Activated CD8-positive, alpha-beta T cell treated with anti-CD3 and anti-CD28 coated beads for 36 hours (primary cell): ENCODE measurements around the gene CLPSL1. TPM values are rescaled to one million over a fixed set of nuclear protein-coding genes. Genes with fewer than 3 reads are reported as not detected.

Source experiments
- ATAC-seq: fragments of 200-7000 bp; cut with Tn5 transposase; one replicate; pipeline ENCODE4 v1.10.0; 2021; ENCODE audit warnings: mild to moderate bottlenecking, moderate library complexity
- CTCF ChIA-PET: fragments of 350-600 bp; sonication (Branson Sonifier 250); formaldehyde crosslinking; loops from one replicate; lab custom pipeline; 2021; ENCODE audit warnings: antibody characterized with exemption; lab: Charles Lee
- POLR2A ChIA-PET: fragments of 350-600 bp; sonication (Branson Sonifier 250); formaldehyde crosslinking; loops from one replicate; lab custom pipeline; 2021; ENCODE audit warnings: antibody characterized with exemption; lab: Charles Lee
- DNase-seq: peaks from one replicate; pipeline ENCODE4 v3.0.0-alpha.2; 2020
- H3K27ac Mint-ChIP-seq: one replicate; pipeline ENCODE4 v1.8.0; 2021; ENCODE audit warnings: mild to moderate bottlenecking, mixed read lengths
- H3K27me3 Mint-ChIP-seq: one replicate; pipeline ENCODE4 v1.8.0; 2021; ENCODE audit warnings: mixed read lengths
- H3K36me3 Mint-ChIP-seq: one replicate; pipeline ENCODE4 v1.8.0; 2021; ENCODE audit warnings: low read depth, mixed read lengths
- H3K4me1 Mint-ChIP-seq: one replicate; pipeline ENCODE4 v1.8.0; 2021; ENCODE audit warnings: low read depth, mixed read lengths
- H3K4me3 Mint-ChIP-seq: one replicate; pipeline ENCODE4 v1.8.0; 2021; ENCODE audit warnings: mild to moderate bottlenecking, moderate library complexity, mixed read lengths
- H3K9me3 Mint-ChIP-seq: one replicate; pipeline ENCODE4 v1.8.0; 2021; ENCODE audit warnings: mixed read lengths
- intact Hi-C: fragments of 100-400 bp; cut with micrococcal nuclease; formaldehyde crosslinking; loops from one replicate; pipeline ENCODE4 v1.10.0; 2022
- total RNA-seq, 2 experiments: library from RNA; stranded (reverse); gene quantifications; one replicate each; pipeline ENCODE4 v1.2.3, GENCODE V29; 2021
- TF ChIP-seq, protein P1 (sequence below): fragments of 200-600 bp; IDR thresholded peaks from one replicate; pipeline ENCODE4 v1.8.0; 2022; ENCODE audit warnings: antibody characterized with exemption, mild to moderate bottlenecking

CLPSL1 gene
- total RNA-seq, 2 experiments from 2014 or later, result not detected

GRCh38 chr6:35777356-35778102, 3.3 kb upstream of the CLPSL1 start:
- Mint-ChIP-seq H3K36me3 (no peaks in the 10 kb centered on the region), H3K4me1 (no peaks in the 10 kb centered on the region), H3K27me3 (peaks cover 24% of the 10 kb centered on the region), H3K27ac (no peak overlapping the region), H3K9me3 (no peaks in the 10 kb centered on the region), H3K4me3 (no peak overlapping the region)
- POLR2A ChIA-PET, result no interaction called here
- TF ChIP-seq, protein P1, sequence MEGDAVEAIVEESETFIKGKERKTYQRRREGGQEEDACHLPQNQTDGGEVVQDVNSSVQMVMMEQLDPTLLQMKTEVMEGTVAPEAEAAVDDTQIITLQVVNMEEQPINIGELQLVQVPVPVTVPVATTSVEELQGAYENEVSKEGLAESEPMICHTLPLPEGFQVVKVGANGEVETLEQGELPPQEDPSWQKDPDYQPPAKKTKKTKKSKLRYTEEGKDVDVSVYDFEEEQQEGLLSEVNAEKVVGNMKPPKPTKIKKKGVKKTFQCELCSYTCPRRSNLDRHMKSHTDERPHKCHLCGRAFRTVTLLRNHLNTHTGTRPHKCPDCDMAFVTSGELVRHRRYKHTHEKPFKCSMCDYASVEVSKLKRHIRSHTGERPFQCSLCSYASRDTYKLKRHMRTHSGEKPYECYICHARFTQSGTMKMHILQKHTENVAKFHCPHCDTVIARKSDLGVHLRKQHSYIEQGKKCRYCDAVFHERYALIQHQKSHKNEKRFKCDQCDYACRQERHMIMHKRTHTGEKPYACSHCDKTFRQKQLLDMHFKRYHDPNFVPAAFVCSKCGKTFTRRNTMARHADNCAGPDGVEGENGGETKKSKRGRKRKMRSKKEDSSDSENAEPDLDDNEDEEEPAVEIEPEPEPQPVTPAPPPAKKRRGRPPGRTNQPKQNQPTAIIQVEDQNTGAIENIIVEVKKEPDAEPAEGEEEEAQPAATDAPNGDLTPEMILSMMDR, result no peak
- no peak for ATAC-seq
- intact Hi-C loops, result no loop called here
- no peak for DNase-seq
- CTCF ChIA-PET, result no interaction called here

DNA sequence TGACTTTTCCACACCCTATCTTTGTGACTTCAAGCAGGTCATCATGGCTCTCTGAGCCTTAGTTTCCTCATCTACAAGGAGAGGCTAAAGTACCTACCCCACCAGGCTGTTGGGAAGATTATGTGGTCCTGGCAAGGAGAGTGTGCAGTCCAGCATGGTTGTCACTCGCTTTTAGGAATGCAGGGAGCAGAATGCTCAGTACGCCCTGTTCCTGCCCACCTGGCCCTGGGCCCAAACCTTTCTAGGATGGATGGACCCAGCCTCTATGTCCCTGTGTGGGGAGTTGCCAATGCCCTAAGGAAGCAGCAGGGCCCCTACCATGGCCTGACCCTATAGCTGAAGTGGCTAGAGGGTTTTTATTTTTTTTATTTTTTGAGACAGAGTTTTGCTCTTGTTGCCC, 2.4 kb upstream of the CLPSL1 start:
- Mint-ChIP-seq H3K36me3 (no peaks in the 10 kb centered on the region), H3K9me3 (no peaks in the 10 kb centered on the region), H3K4me3 (no peak overlapping the region), H3K27me3 (peaks cover 24% of the 10 kb centered on the region), H3K4me1 (no peaks in the 10 kb centered on the region), H3K27ac (no peak overlapping the region)
- CTCF ChIA-PET, result no interaction called here
- intact Hi-C loops, result no loop called here
- TF ChIP-seq, protein P1, result no peak
- ATAC-seq (no peak), DNase-seq (no peak)
- POLR2A ChIA-PET, result interaction anchor here (1.0 kb wide), 1 partner anchor 18 kb away, joined by 3 read pairs; no protein-coding TSS in a partner anchor

DNA sequence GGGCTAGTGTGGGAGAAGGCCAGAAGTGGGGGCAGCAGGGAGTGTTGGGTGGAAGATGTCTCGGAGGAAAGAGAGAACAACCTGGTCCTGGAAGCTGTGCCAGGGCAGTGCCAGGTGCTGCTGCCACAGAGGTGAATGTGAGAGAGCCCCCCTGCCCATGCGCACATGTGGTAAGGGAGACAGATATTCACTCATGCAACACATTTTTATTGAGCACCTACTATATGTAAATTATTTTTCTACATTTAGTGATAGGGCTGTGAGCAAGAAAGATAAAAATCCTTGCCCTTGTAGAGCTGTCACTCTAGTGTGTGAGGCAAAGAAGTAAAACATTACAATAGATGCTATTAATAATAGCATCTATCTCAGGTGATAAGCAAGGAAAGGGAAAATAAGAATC, 471 bp downstream of the CLPSL1 start:
- H3K4me1 Mint-ChIP-seq, result no peaks in the 10 kb centered on the region
- TF ChIP-seq, protein P1, result no peak
- DNase-seq (no peak), ATAC-seq (no peak)
- H3K4me3 Mint-ChIP-seq, result no peak overlapping the region
- intact Hi-C loops, result no loop called here
- no peaks in the 10 kb centered on the region for H3K36me3 Mint-ChIP-seq
- H3K9me3 Mint-ChIP-seq, result no peaks in the 10 kb centered on the region
- peaks cover 20% of the 10 kb centered on the region for H3K27me3 Mint-ChIP-seq
- H3K27ac Mint-ChIP-seq, result no peak overlapping the region
- ChIA-PET CTCF (no interaction called here), POLR2A (no interaction called here)

DNA sequence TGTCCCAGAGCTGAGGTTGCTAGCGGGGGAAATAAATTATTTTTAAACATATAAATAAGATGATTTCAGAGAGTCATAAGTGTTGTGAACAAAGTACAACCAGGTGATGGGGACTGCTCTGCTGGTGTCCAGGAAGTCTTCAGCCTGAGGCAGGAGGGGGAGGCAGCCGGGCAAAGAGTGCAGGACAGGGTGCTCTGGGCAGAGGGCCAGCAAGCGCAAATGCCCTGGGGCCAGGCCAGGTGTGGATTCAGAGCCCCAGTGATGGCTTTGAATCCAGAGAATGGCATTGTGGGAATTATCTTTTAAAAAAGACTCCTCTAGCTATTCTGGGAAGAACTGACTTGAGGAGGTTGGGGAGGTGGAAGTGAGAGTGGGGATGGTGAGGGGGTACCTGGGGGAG, 1.6 kb downstream of the CLPSL1 start:
- no peaks in the 10 kb centered on the region for H3K9me3 Mint-ChIP-seq
- H3K36me3 Mint-ChIP-seq, result no peaks in the 10 kb centered on the region
- no peak for ATAC-seq
- TF ChIP-seq, protein P1, result no peak
- no peak for DNase-seq
- H3K27me3 Mint-ChIP-seq, result peaks cover 24% of the 10 kb centered on the region
- H3K27ac Mint-ChIP-seq, result no peak overlapping the region
- ChIA-PET POLR2A (no interaction called here), CTCF (no interaction called here)
- intact Hi-C loops, result no loop called here
- no peak overlapping the region for H3K4me3 Mint-ChIP-seq
- H3K4me1 Mint-ChIP-seq, result no peaks in the 10 kb centered on the region

- Mint-ChIP-seq H3K9me3 (no peaks in the 10 kb centered on the region), H3K4me3 (no peak overlapping the region), H3K36me3 (no peaks in the 10 kb centered on the region), H3K27ac (no peak overlapping the region), H3K27me3 (peaks cover 28% of the 10 kb centered on the region), H3K4me1 (no peaks in the 10 kb centered on the region)
- DNase-seq (no peak), ATAC-seq (no peak)
- intact Hi-C loops, result no loop called here
- POLR2A ChIA-PET, result interaction anchor here (0.9 kb wide), 1 partner anchor 162 kb away, joined by 5 read pairs; no protein-coding TSS in a partner anchor
- TF ChIP-seq, protein P1, result no peak
- CTCF ChIA-PET, result interaction anchor here (0.6 to 1.1 kb wide), 2 partner anchors 34 to 519 kb away, joined by 3 read pairs; no protein-coding TSS in a partner anchor
Observed at GRCh38 chr6:35784200-35784599, 3.4 kb downstream of the CLPSL1 start.
